B cell (primary cell): ENCODE results near the gene EPX. TPM values are rescaled to one million over a fixed set of nuclear protein-coding genes. Genes with fewer than 3 reads are reported as not detected.

ENCODE experiments used
- ATAC-seq: fragments of 200-7000 bp; cut with Tn5 transposase; one replicate; pipeline ENCODE4 v1.10.0; 2021; ENCODE audit warnings: low read depth, mild to moderate bottlenecking, moderate number of reproducible peaks, moderate library complexity
- CTCF ChIA-PET: fragments of 350-600 bp; sonication (Branson Sonifier 250); formaldehyde crosslinking; loops from one replicate; lab custom pipeline; 2021; ENCODE audit warnings: antibody characterized with exemption, inconsistent platforms; lab: Charles Lee
- POLR2A ChIA-PET: fragments of 350-600 bp; sonication (Branson Sonifier 250); formaldehyde crosslinking; loops from one replicate; lab custom pipeline; 2021; ENCODE audit warnings: antibody characterized with exemption; lab: Charles Lee
- DNase-seq: peaks from one replicate; pipeline ENCODE4 v3.0.0; 2013
- H2AFZ ChIP-seq: 2 replicates; pipeline ENCODE4 v1.6.1; 2012; ENCODE audit warnings: mild to moderate bottlenecking, low read depth, low read length; ENCODE audit not compliant: insufficient read depth, poor library complexity, severe bottlenecking
- H3K27ac ChIP-seq, 2 donors: 1 replicate in 1 of 2; 2 replicates in 1 of 2; pipeline ENCODE4 v1.5.1; 2012 to 2013; ENCODE audit warnings: low read length in 2 of 2, mild to moderate bottlenecking in 2 of 2, moderate library complexity in 1 of 2
- H3K27me3 ChIP-seq, 4 experiments: fragments of 200-600 bp in 1 of 4; sonication (generic) in 1 of 4; replicated peaks in 1 of 4; 1 replicate in 2 of 4; 2 replicates in 2 of 4; pipeline versions ENCODE4 v1.6.1 to v1.7.0; 2013 to 2016; ENCODE audit warnings: low read length in 3 of 4, mild to moderate bottlenecking in 2 of 4, mixed read lengths in 1 of 4, moderate library complexity in 1 of 4; ENCODE audit not compliant: insufficient read depth in 4 of 4, control insufficient read depth in 3 of 4; ENCODE audit errors: control extremely low read depth in 1 of 4
- H3K36me3 ChIP-seq, 2 experiments: replicated peaks in 1 of 2; 1 replicate in 1 of 2; 2 replicates in 1 of 2; pipeline versions ENCODE4 v1.6.1 to v1.7.1; 2013; ENCODE audit warnings: low read length in 1 of 2; ENCODE audit not compliant: insufficient read depth in 2 of 2, control insufficient read depth in 1 of 2; ENCODE audit errors: control extremely low read depth in 1 of 2, extremely low read depth in 1 of 2
- H3K4me1 ChIP-seq, 2 donors: fragments of 200-600 bp in 1 of 2; sonication (generic) in 1 of 2; 1 replicate in 1 of 2; 2 replicates in 1 of 2; pipeline versions ENCODE4 v1.5.1 to v1.6.1; 2013 to 2017; ENCODE audit warnings: low read length in 2 of 2; ENCODE audit not compliant: control insufficient read depth in 2 of 2, insufficient read depth in 2 of 2
- H3K4me2 ChIP-seq: replicated peaks from 2 replicates; pipeline ENCODE3; 2012; ENCODE audit warnings: mild to moderate bottlenecking, low read depth, low read length; ENCODE audit not compliant: poor library complexity, severe bottlenecking
- H3K4me3 ChIP-seq, 5 experiments: fragments of 200-600 bp in 1 of 5; sonication (generic) in 1 of 5; 1 replicate in 3 of 5; 2 replicates in 2 of 5; pipeline versions ENCODE4 v1.5.1 to v1.7.0; 2011 to 2016; ENCODE audit warnings: low read length in 4 of 5, mild to moderate bottlenecking in 4 of 5, low read depth in 2 of 5, control low read depth in 1 of 5, moderate library complexity in 1 of 5; ENCODE audit not compliant: insufficient read depth in 1 of 5; ENCODE audit errors: control extremely low read depth in 1 of 5, extremely low read depth in 1 of 5
- H3K79me2 ChIP-seq: fragments of 200-600 bp; sonication (generic); one replicate; pipeline ENCODE4 v1.6.0; 2016; ENCODE audit warnings: low read length; ENCODE audit not compliant: control insufficient read depth, insufficient read depth
- H3K9ac ChIP-seq: fragments of 200-600 bp; sonication (generic); 2 replicates; pipeline ENCODE4 v1.6.1; 2017; ENCODE audit warnings: mild to moderate bottlenecking, low read length, moderate library complexity
- H3K9me3 ChIP-seq, 3 donors: one replicate each; pipeline versions ENCODE4 v1.6.1 to v1.7.1; 2013; ENCODE audit warnings: low read length in 2 of 3; ENCODE audit not compliant: control insufficient read depth in 2 of 3, insufficient read depth in 1 of 3; ENCODE audit errors: control extremely low read depth in 1 of 3
- H4K20me1 ChIP-seq: 2 replicates; pipeline ENCODE4 v1.6.0; 2012; ENCODE audit warnings: mild to moderate bottlenecking, low read length; ENCODE audit not compliant: insufficient read depth, control insufficient read depth, poor library complexity, severe bottlenecking
- H3K27ac Mint-ChIP-seq: one replicate; pipeline ENCODE4 v1.8.0; 2021; ENCODE audit warnings: mixed read lengths
- H3K27me3 Mint-ChIP-seq: one replicate; pipeline ENCODE4 v1.8.0; 2021; ENCODE audit warnings: mixed read lengths
- H3K4me1 Mint-ChIP-seq: one replicate; pipeline ENCODE4 v1.8.0; 2021; ENCODE audit warnings: mixed read lengths
- H3K4me3 Mint-ChIP-seq: one replicate; pipeline ENCODE4 v1.8.0; 2021; ENCODE audit warnings: mixed read lengths
- H3K9me3 Mint-ChIP-seq: one replicate; pipeline ENCODE4 v1.8.0; 2022; ENCODE audit warnings: mixed read lengths; ENCODE audit not compliant: insufficient read depth
- CTCF ChIP-seq: fragments of 200-600 bp; IDR thresholded peaks from one replicate; pipeline ENCODE4 v1.8.0; 2022; ENCODE audit warnings: antibody characterized with exemption, mild to moderate bottlenecking
- EZH2 ChIP-seq: IDR thresholded peaks from 2 replicates; pipeline ENCODE4 v1.6.1; 2012; ENCODE audit warnings: borderline replicate concordance, low read depth, mild to moderate bottlenecking, moderate library complexity, low read length; ENCODE audit not compliant: insufficient read depth, poor library complexity, severe bottlenecking
- WGBS: methylation state at CpG from one replicate; pipeline ENCODE4 v1.1.5; 2013; ENCODE audit warnings: missing lambda C conversion rate; ENCODE audit not compliant: insufficient coverage; 5-methylcytosine and 5-hydroxymethylcytosine counted together
- intact Hi-C: fragments of 100-400 bp; cut with micrococcal nuclease; formaldehyde crosslinking; loops from one replicate; pipeline ENCODE4 v1.10.0; 2022
- polyA plus RNA-seq: library from polyadenylated mRNA; depleted of rRNA; stranded (reverse); fragments of >200 nt; gene quantifications from 2 replicates; pipeline ENCODE4 v1.2.3, GENCODE V29; 2012
- total RNA-seq, 2 donors: library from RNA; stranded (reverse); fragments of 120-200 nt in 1 of 2; gene quantifications; 1 replicate in 1 of 2; 2 replicates in 1 of 2; pipeline versions ENCODE4 v1.2.3 to v1.2.4, GENCODE V29; 2013 to 2022

Gene EPX
- total and polyA plus RNA-seq, 2 donors (not counting 1 experiment from before 2014, with no cell fraction given): not detected

GRCh38 chr17:58193641-58194255 is 1.2 kb downstream of the EPX start:
- DNase-seq (no peak), ATAC-seq (no peak)
- no peak overlapping the region for H3K27ac ChIP-seq
- peaks cover 0 to 5% (median 2%) of the 10 kb centered on the region in 4 experiments for H3K27me3 ChIP-seq
- Mint-ChIP-seq H3K4me3 (no peak overlapping the region), H3K4me1 (no peaks in the 10 kb centered on the region), H3K9me3 (no peaks in the 10 kb centered on the region), H3K27ac (no peak overlapping the region), H3K27me3 (peaks cover 43% of the 10 kb centered on the region)
- H3K36me3 ChIP-seq: no peaks in the 10 kb centered on the region
- H4K20me1 ChIP-seq: no peaks in the 10 kb centered on the region
- intact Hi-C loops: no loop called here
- H2AFZ ChIP-seq: no peak overlapping the region
- WGBS: 96% methylated on average over 13 of the region's 18 CpGs
- H3K9me3 ChIP-seq: peaks cover 0 to 2% (median 0%) of the 10 kb centered on the region in 3 donors
- POLR2A ChIA-PET: no interaction called here
- TF ChIP-seq CTCF: no peak
- no peak for TF ChIP-seq EZH2
- no peak overlapping the region for H3K9ac ChIP-seq
- CTCF ChIA-PET: no interaction called here
- H3K4me1 ChIP-seq: no peaks in the 10 kb centered on the region
- H3K79me2 ChIP-seq: no peaks in the 10 kb centered on the region
- no peak overlapping the region for H3K4me2 ChIP-seq
- no peak overlapping the region for H3K4me3 ChIP-seq

GRCh38 chr17:58195518-58196123 is 3.1 kb downstream of the EPX start:
- Histone ChIP-seq H3K36me3 (no peaks in the 10 kb centered on the region), H3K4me3 (no peak overlapping the region), H4K20me1 (no peaks in the 10 kb centered on the region), H3K9me3 (peaks cover 0 to 2% (median 0%) of the 10 kb centered on the region in 3 donors), H3K79me2 (no peaks in the 10 kb centered on the region), H3K9ac (no peak overlapping the region), H3K4me1 (peaks cover 0 to 5% of the 10 kb centered on the region in 2 donors), H2AFZ (no peak overlapping the region), H3K27me3 (peaks cover 0 to 4% (median 0%) of the 10 kb centered on the region in 4 experiments), H3K27ac (no peak overlapping the region), H3K4me2 (no peak overlapping the region)
- ChIA-PET POLR2A (no interaction called here), CTCF (interaction anchor here (0.9 kb wide), 1 partner anchor 338 kb away, joined by 3 read pairs; no protein-coding TSS in a partner anchor)
- DNase-seq (no peak), ATAC-seq (no peak)
- no peak overlapping the region for H3K4me3 Mint-ChIP-seq
- H3K9me3 Mint-ChIP-seq: no peaks in the 10 kb centered on the region
- TF ChIP-seq EZH2 (no peak), CTCF (no peak)
- H3K4me1 Mint-ChIP-seq: peaks cover 3% of the 10 kb centered on the region
- WGBS: 100% methylated on average over 2 of the region's 5 CpGs
- H3K27ac Mint-ChIP-seq: no peak overlapping the region
- H3K27me3 Mint-ChIP-seq: peaks cover 47% of the 10 kb centered on the region
- intact Hi-C loops: no loop called here
